ENCODE data around the gene DBNDD1.

DNA sequence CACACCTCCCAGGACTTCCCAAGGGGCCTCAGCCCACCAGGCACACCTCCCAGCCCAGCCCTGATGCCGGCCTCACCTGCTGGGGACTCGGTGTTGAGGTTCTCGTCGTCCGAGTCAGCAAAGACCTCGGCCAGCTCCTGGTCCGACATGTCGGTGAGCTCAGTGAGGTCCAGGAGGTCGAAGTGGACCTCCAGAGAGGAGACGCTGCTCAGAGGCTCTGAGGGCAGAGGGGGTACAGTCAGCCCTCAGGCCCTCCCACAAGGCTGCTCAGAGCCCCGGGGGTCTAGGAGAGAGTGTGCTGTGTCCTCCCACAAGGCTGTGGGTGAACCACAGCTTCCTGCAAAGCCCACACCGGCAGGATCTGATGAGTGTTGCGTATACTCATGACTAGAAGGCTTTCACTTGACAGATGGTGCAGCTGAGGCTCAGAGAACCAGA lies 10.5 kb downstream of the DBNDD1 start:
- TF ChIP-seq CTCF (IDR thresholded peaks at IDR 0.05) (no peak), GATA2 (CRISPR knock-in tag; IDR thresholded peaks at IDR 0.05) (no peak), RCOR1 (IDR thresholded peaks at IDR 0.05; ENCODE audit: low read length) (no peak), ZBTB33 (IDR thresholded peaks at IDR 0.05; ENCODE audit: borderline replicate concordance, low read depth) (no peak)
- TF ChIP-seq, protein P1, sequence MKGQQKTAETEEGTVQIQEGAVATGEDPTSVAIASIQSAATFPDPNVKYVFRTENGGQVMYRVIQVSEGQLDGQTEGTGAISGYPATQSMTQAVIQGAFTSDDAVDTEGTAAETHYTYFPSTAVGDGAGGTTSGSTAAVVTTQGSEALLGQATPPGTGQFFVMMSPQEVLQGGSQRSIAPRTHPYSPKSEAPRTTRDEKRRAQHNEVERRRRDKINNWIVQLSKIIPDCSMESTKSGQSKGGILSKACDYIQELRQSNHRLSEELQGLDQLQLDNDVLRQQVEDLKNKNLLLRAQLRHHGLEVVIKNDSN (IDR thresholded peaks at IDR 0.05; ENCODE audit: borderline replicate concordance, low read depth): no peak
- TF ChIP-seq, protein P2, sequence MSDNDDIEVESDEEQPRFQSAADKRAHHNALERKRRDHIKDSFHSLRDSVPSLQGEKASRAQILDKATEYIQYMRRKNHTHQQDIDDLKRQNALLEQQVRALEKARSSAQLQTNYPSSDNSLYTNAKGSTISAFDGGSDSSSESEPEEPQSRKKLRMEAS (IDR thresholded peaks at IDR 0.05; ENCODE audit: low read depth): no peak

Data from SK-N-SH (cell line).